GM21367 (cell line): ENCODE results near the gene SKIC2.
"Not testable (repeated sequence)": the region's sequence is repeated elsewhere in the genome, so short reads cannot be mapped to it uniquely, and the experiment has no call there.

Experiments
- ATAC-seq: cut with Tn5 transposase; IDR thresholded peaks from one replicate; pipeline ENCODE4 v1.9.1; 2021; ENCODE audit not compliant: unreplicated experiment

SKIC2 gene

GRCh38 chr6:32003301-32003700 is 44.3 kb downstream of the SKIC2 start:
- not testable (repeated sequence) for ATAC-seq

GRCh38 chr6:32004393-32004792 is 45.4 kb downstream of the SKIC2 start:
- ATAC-seq: not testable (repeated sequence)

- ATAC-seq: not testable (repeated sequence)
These were observed 46.0 kb downstream of the SKIC2 start for GRCh38 chr6:32004864-32005537.

- ATAC-seq: not testable (repeated sequence)
These were observed 46.5 kb downstream of the SKIC2 start for GRCh38 chr6:32005538-32005880.

GRCh38 chr6:32005991-32006529 is 47.1 kb downstream of the SKIC2 start:
- ATAC-seq: not testable (repeated sequence)

- not testable (repeated sequence) for ATAC-seq
These were observed 48.1 kb downstream of the SKIC2 start for GRCh38 chr6:32007086-32007485.

GRCh38 chr6:32008037-32008436 is 49.1 kb downstream of the SKIC2 start:
- not testable (repeated sequence) for ATAC-seq

- ATAC-seq: not testable (repeated sequence)
These were observed 49.6 kb downstream of the SKIC2 start for GRCh38 chr6:32008616-32009015.

- ATAC-seq: not testable (repeated sequence)
These were observed 50.6 kb downstream of the SKIC2 start for GRCh38 chr6:32009537-32009936.

- not testable (repeated sequence) for ATAC-seq
These were observed 52.0 kb downstream of the SKIC2 start for GRCh38 chr6:32010856-32011530.

GRCh38 chr6:32012941-32013617 is 54.1 kb downstream of the SKIC2 start:
- not testable (repeated sequence) for ATAC-seq

- not testable (repeated sequence) for ATAC-seq
These were observed 54.8 kb downstream of the SKIC2 start for GRCh38 chr6:32013738-32014137.

- ATAC-seq: not testable (repeated sequence)
These were observed 55.6 kb downstream of the SKIC2 start, which contains the start of gene C4B for GRCh38 chr6:32014547-32014946. Gene C4B (plus strand): TSS chr6:32014795. CDS start chr6:32014846, 51 bp downstream.
